DND-41 (cell line): ENCODE results near the gene NAPB.

Experiments used
- ATAC-seq: fragments of 200-7000 bp; cut with Tn5 transposase; 3 replicates; pipeline ENCODE4 v1.9.1; 2021; ENCODE audit warnings: low read depth; ENCODE audit not compliant: insufficient read depth
- DNase-seq: peaks from one replicate; pipeline ENCODE4 v3.0.0-alpha.2; 2020
- H2AFZ ChIP-seq: 2 replicates; pipeline ENCODE4 v1.6.0; 2012; ENCODE audit warnings: low read depth, low read length
- H3K27ac ChIP-seq: 2 replicates; pipeline ENCODE4 v1.5.1; 2012; ENCODE audit warnings: low read length, inconsistent platforms
- H3K27me3 ChIP-seq: fragments of 200-600 bp; sonication (generic); 2 replicates; pipeline ENCODE4 v1.6.0; 2012; ENCODE audit warnings: low read length, mild to moderate bottlenecking, inconsistent platforms; ENCODE audit not compliant: insufficient read depth, poor library complexity
- H3K36me3 ChIP-seq: 2 replicates; pipeline ENCODE4 v1.5.1; 2012; ENCODE audit warnings: low read length, inconsistent platforms; ENCODE audit not compliant: insufficient read depth
- H3K4me1 ChIP-seq: 2 replicates; pipeline ENCODE4 v1.5.1; 2012; ENCODE audit warnings: mild to moderate bottlenecking, low read length; ENCODE audit not compliant: insufficient read depth
- H3K4me2 ChIP-seq: 2 replicates; pipeline ENCODE4 v1.6.0; 2012; ENCODE audit warnings: mild to moderate bottlenecking, moderate library complexity, low read length, inconsistent platforms; ENCODE audit not compliant: insufficient read depth
- H3K4me3 ChIP-seq, 2 experiments: fragments of 200-600 bp in 1 of 2; shearing (Covaris generic) in 1 of 2; 2 replicates each; pipeline ENCODE4 v1.5.1; 2012 to 2016; ENCODE audit warnings: inconsistent platforms in 2 of 2, low read length in 2 of 2, mild to moderate bottlenecking in 2 of 2, low read depth in 1 of 2, moderate library complexity in 1 of 2
- H3K79me2 ChIP-seq: 2 replicates; pipeline ENCODE4 v1.6.0; 2012; ENCODE audit warnings: low read length, inconsistent platforms; ENCODE audit not compliant: insufficient read depth
- H3K9ac ChIP-seq: 2 replicates; pipeline ENCODE4 v1.6.0; 2012; ENCODE audit warnings: low read depth, mild to moderate bottlenecking, inconsistent platforms, low read length, moderate library complexity
- H3K9me3 ChIP-seq: 2 replicates; pipeline ENCODE4 v1.5.1; 2012; ENCODE audit warnings: low read length, moderate library complexity, mild to moderate bottlenecking, inconsistent platforms; ENCODE audit not compliant: insufficient read depth, severe bottlenecking
- H4K20me1 ChIP-seq: 2 replicates; pipeline ENCODE4 v1.6.0; 2012; ENCODE audit warnings: low read length; ENCODE audit not compliant: insufficient read depth
- EZH2 ChIP-seq: IDR thresholded peaks from 3 replicates; pipeline ENCODE4 v1.6.1; 2012; ENCODE audit warnings: borderline replicate concordance, low read depth, mild to moderate bottlenecking, moderate library complexity, low read length, inconsistent platforms; ENCODE audit not compliant: severe bottlenecking
- TF ChIP-seq, protein P1 (sequence below): IDR thresholded peaks from 2 replicates; pipeline ENCODE4 v1.5.1; 2012; ENCODE audit warnings: borderline replicate concordance, low read length, moderate library complexity, mild to moderate bottlenecking; ENCODE audit not compliant: poor library complexity, severe bottlenecking; ENCODE audit errors: extremely low read depth

NAPB gene

GRCh38 chr20:23363257-23363649 lies 58.0 kb downstream of the NAPB start:
- peaks cover 51% of the 10 kb centered on the region for H4K20me1 ChIP-seq
- H3K4me3 ChIP-seq = peak overlapping the region; percentile 65 to 77; a peak in 3 of 4 replicates
- peaks cover 40% of the 10 kb centered on the region for H3K36me3 ChIP-seq
- peaks cover 75% of the 10 kb centered on the region for H3K4me1 ChIP-seq
- H3K27ac ChIP-seq = peak overlapping the region; percentile 90; the same call in 1 of the 2 replicates
- ATAC-seq (no peak), DNase-seq (no peak)
- H3K9ac ChIP-seq = peak overlapping the region; percentile 89
- no peaks in the 10 kb centered on the region for H3K27me3 ChIP-seq
- H3K79me2 ChIP-seq = peaks cover 70% of the 10 kb centered on the region
- H2AFZ ChIP-seq = no peak overlapping the region
- TF ChIP-seq EZH2 = no peak
- TF ChIP-seq, protein P1, sequence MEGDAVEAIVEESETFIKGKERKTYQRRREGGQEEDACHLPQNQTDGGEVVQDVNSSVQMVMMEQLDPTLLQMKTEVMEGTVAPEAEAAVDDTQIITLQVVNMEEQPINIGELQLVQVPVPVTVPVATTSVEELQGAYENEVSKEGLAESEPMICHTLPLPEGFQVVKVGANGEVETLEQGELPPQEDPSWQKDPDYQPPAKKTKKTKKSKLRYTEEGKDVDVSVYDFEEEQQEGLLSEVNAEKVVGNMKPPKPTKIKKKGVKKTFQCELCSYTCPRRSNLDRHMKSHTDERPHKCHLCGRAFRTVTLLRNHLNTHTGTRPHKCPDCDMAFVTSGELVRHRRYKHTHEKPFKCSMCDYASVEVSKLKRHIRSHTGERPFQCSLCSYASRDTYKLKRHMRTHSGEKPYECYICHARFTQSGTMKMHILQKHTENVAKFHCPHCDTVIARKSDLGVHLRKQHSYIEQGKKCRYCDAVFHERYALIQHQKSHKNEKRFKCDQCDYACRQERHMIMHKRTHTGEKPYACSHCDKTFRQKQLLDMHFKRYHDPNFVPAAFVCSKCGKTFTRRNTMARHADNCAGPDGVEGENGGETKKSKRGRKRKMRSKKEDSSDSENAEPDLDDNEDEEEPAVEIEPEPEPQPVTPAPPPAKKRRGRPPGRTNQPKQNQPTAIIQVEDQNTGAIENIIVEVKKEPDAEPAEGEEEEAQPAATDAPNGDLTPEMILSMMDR = no peak
- H3K4me2 ChIP-seq = peak overlapping the region; percentile 73
- no peaks in the 10 kb centered on the region for H3K9me3 ChIP-seq

DNA sequence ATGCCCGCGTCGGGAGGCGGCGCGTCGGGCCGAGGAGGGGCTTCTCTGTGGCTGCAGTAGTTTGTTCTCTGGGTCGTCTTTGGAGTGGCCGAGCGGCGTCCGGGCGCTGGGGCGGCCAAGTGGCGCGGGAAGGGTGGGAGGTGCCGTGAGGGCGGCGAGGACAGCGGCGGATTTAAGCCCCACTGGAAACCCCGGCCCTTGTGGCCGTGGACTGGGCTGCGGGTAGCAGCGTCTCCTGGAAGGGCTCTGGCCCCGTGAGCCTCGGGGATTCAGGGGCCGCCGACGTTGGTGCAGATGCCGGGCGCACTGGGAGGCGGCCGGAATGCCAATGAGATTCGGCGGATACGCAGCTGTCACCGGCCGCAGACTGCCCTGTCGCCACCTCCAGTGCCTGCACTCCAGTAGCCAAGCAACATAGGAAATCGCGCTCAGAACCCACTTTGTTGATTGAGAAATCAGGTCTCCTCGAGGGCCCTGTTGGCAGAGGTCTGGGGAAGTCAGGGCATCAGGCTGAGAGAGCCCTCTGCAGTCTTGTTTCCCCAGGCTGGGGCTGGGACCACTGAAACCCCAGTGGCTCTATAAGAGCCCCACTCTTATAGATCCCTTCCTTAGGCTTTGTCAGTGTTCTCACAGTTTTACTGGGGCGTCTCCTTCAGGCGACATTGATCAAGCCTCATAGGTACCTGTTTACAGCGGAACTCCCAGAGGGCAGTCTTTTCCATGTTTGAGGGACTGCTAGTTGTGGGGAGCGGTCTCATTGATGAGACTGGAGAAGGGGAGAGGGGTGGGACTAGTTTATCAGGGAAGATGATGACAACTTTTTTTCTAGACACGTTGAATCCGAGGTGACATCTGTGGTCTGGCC lies 58.7 kb downstream of the NAPB start:
- Histone ChIP-seq H3K79me2 (peaks cover 66% of the 10 kb centered on the region), H3K36me3 (peaks cover 34% of the 10 kb centered on the region), H3K4me2 (peak overlapping the region; percentile 73), H3K9ac (peak overlapping the region; percentile 89), H3K27me3 (no peaks in the 10 kb centered on the region), H3K9me3 (no peaks in the 10 kb centered on the region), H3K4me1 (peaks cover 75% of the 10 kb centered on the region), H3K27ac (peak overlapping the region; percentile 90), H3K4me3 (peak overlapping the region; percentile 65 to 77), H2AFZ (peak overlapping the region; percentile 71), H4K20me1 (peaks cover 47% of the 10 kb centered on the region)
- DNase-seq (peak; percentile 32), ATAC-seq (no peak)
- no peak for TF ChIP-seq EZH2
- TF ChIP-seq, protein P1 = peak; percentile 8

DNA sequence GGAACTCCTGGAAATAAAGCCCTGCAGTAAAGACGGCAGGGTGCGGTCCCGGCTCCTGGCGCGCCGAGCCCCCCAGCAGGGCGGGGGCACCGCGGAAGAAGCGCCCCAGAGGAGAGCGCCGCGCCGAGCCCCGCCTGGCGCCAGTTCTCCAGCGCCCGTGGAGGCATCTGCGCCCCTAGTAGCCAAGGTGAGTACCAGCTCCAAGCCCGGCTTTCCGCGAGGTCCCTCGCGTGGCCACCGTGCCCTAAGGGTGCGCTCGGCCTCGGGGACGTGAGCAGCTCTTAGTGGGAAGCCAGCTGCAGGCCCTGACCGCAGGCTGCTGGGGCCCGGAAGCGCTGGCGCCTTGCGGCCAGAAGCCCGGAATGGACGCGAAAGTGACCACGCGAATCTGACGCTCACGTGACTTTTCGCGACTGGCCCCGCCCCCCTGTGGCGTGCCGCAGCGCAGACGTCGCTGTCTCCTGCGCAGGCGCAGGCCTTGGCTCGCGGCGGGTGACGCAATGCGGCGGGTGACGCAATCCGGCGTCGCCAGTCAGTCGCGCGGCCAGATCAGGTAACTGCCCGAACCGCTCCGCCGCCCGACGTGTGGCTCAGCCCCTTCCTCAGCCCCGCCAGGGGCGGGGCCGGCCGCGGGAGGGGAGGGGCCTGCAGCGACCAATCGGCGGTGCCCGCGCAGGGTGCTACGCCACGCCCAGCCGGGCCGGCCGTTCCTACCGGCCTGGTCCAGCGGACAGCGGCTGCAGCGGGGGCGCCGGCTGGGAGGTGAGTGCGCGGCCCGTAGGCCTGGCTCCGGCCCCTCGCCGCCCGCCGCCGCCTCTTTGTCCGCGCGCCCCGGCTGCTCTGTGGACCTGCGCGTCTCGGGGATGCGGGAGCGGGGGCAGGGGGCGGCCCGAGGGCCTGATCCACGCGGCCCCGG lies 59.6 kb downstream of the NAPB start, which contains the start of gene GZF1:
GZF1 (plus strand) TSS at position 707 of the 916 bp plus-strand sequence. CDS start 2,202 bp downstream, outside the sequence.
- H3K4me1 ChIP-seq = peaks cover 75% of the 10 kb centered on the region
- peaks cover 39% of the 10 kb centered on the region for H4K20me1 ChIP-seq
- H3K79me2 ChIP-seq = peaks cover 60% of the 10 kb centered on the region
- H2AFZ ChIP-seq = peak within 1 kb of the TSS; percentile 88
- H3K27me3 ChIP-seq = no peaks in the 10 kb centered on the region
- DNase-seq (peak; percentile 99), ATAC-seq (peak; percentile 79)
- TF ChIP-seq EZH2 = no peak
- TF ChIP-seq, protein P1 = peak; percentile 36
- no peaks in the 10 kb centered on the region for H3K9me3 ChIP-seq
- peak within 1 kb of the TSS; percentile 98 for H3K4me2 ChIP-seq
- peaks cover 25% of the 10 kb centered on the region for H3K36me3 ChIP-seq
- peak within 1 kb of the TSS; percentile 65 to 77 for H3K4me3 ChIP-seq
- peak within 1 kb of the TSS; percentile 90 for H3K27ac ChIP-seq
- H3K9ac ChIP-seq = peak within 1 kb of the TSS; percentile 89
